ENCODE results near the gene NSD2.

NSD2 gene

GRCh38 chr4:1856943-1857699 is 14.1 kb upstream of the NSD2 start:
- DNase-seq (ENCODE audit: low read depth, low spot score) = no peak
- Histone ChIP-seq H3K4me3 (peak overlapping the region; percentile 92), H3K27ac (peak overlapping the region; percentile 67; the same call in 1 of the 2 replicates), H3K9ac (ENCODE audit: insufficient read length) (peak overlapping the region; percentile 87), H3K36me3 (ENCODE audit: insufficient read depth, low read length) (no peaks in the 10 kb centered on the region; the same call in 1 of the 2 replicates), H3K9me3 (ENCODE audit: low read depth, low read length) (no peaks in the 10 kb centered on the region)
- TF ChIP-seq FOXP2 (optimal IDR thresholded peaks at IDR 0.05; ENCODE audit: control extremely low read depth, extremely low read length, insufficient read depth) (no peak), EZH2 (IDR thresholded peaks at IDR 0.05) (no peak), POLR2AphosphoS5 (IDR thresholded peaks at IDR 0.05; ENCODE audit: borderline replicate concordance, low read depth, low read length) (no peak)

GRCh38 chr4:1857931-1858330 is 13.3 kb upstream of the NSD2 start:
- Histone ChIP-seq H3K4me3 (no peak overlapping the region), H3K27ac (no peak overlapping the region), H3K36me3 (ENCODE audit: insufficient read depth, low read length) (no peaks in the 10 kb centered on the region; the same call in 1 of the 2 replicates), H3K9ac (ENCODE audit: insufficient read length) (no peak overlapping the region), H3K9me3 (ENCODE audit: low read depth, low read length) (no peaks in the 10 kb centered on the region)
- TF ChIP-seq FOXP2 (optimal IDR thresholded peaks at IDR 0.05; ENCODE audit: control extremely low read depth, extremely low read length, insufficient read depth) (no peak), EZH2 (IDR thresholded peaks at IDR 0.05) (no peak), POLR2AphosphoS5 (IDR thresholded peaks at IDR 0.05; ENCODE audit: borderline replicate concordance, low read depth, low read length) (0 out of 2 replicates have a peak, but pooled peaks have one; percentile 3)
- DNase-seq (ENCODE audit: low read depth, low spot score) = no peak

- no peak for DNase-seq (ENCODE audit: low read depth, low spot score)
- Histone ChIP-seq H3K9me3 (ENCODE audit: low read depth, low read length) (no peaks in the 10 kb centered on the region), H3K36me3 (ENCODE audit: insufficient read depth, low read length) (no peaks in the 10 kb centered on the region), H3K27ac (no peak overlapping the region), H3K9ac (ENCODE audit: insufficient read length) (no peak overlapping the region), H3K4me3 (no peak overlapping the region)
- no peak for TF ChIP-seq FOXP2 (optimal IDR thresholded peaks at IDR 0.05; ENCODE audit: control extremely low read depth, extremely low read length, insufficient read depth)
- no peak for TF ChIP-seq EZH2 (IDR thresholded peaks at IDR 0.05)
- TF ChIP-seq POLR2AphosphoS5 (IDR thresholded peaks at IDR 0.05; ENCODE audit: borderline replicate concordance, low read depth, low read length) = no peak
Observed at GRCh38 chr4:1859389-1859753, 11.8 kb upstream of the NSD2 start.

- no peaks in the 10 kb centered on the region for H3K36me3 ChIP-seq (ENCODE audit: insufficient read depth, low read length)
- no peak for TF ChIP-seq EZH2 (IDR thresholded peaks at IDR 0.05)
- TF ChIP-seq POLR2AphosphoS5 (IDR thresholded peaks at IDR 0.05; ENCODE audit: borderline replicate concordance, low read depth, low read length) = no peak
- TF ChIP-seq FOXP2 (optimal IDR thresholded peaks at IDR 0.05; ENCODE audit: control extremely low read depth, extremely low read length, insufficient read depth) = no peak
- DNase-seq (ENCODE audit: low read depth, low spot score) = no peak
- no peaks in the 10 kb centered on the region for H3K9me3 ChIP-seq (ENCODE audit: low read depth, low read length)
- H3K27ac ChIP-seq = no peak overlapping the region
- H3K9ac ChIP-seq (ENCODE audit: insufficient read length) = no peak overlapping the region
- no peak overlapping the region for H3K4me3 ChIP-seq
Observed at GRCh38 chr4:1862055-1862911, 8.9 kb upstream of the NSD2 start.

DNA sequence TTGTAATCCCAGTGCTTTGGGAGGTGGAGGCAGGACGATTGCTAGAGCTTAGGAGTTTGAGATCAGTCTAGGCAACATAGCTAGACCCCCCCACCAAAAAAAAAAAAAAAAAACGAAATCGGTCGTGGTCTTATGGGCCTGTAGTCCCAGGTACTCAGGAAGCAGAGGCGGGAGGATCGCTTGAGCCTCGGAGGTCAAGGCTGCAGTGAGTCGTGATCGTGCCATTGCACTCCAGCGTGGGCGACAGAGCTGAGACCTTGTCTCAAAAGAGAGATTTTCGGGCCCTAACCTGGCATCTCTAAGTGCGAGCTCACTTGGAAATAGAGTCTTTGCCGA is 8.3 kb upstream of the NSD2 start:
- H3K4me3 ChIP-seq = no peak overlapping the region
- no peaks in the 10 kb centered on the region for H3K9me3 ChIP-seq (ENCODE audit: low read depth, low read length)
- TF ChIP-seq POLR2AphosphoS5 (IDR thresholded peaks at IDR 0.05; ENCODE audit: borderline replicate concordance, low read depth, low read length) (no peak), FOXP2 (optimal IDR thresholded peaks at IDR 0.05; ENCODE audit: control extremely low read depth, extremely low read length, insufficient read depth) (no peak), EZH2 (IDR thresholded peaks at IDR 0.05) (no peak)
- H3K9ac ChIP-seq (ENCODE audit: insufficient read length) = no peak overlapping the region
- no peak for DNase-seq (ENCODE audit: low read depth, low spot score)
- no peaks in the 10 kb centered on the region for H3K36me3 ChIP-seq (ENCODE audit: insufficient read depth, low read length)
- H3K27ac ChIP-seq = no peak overlapping the region

DNA sequence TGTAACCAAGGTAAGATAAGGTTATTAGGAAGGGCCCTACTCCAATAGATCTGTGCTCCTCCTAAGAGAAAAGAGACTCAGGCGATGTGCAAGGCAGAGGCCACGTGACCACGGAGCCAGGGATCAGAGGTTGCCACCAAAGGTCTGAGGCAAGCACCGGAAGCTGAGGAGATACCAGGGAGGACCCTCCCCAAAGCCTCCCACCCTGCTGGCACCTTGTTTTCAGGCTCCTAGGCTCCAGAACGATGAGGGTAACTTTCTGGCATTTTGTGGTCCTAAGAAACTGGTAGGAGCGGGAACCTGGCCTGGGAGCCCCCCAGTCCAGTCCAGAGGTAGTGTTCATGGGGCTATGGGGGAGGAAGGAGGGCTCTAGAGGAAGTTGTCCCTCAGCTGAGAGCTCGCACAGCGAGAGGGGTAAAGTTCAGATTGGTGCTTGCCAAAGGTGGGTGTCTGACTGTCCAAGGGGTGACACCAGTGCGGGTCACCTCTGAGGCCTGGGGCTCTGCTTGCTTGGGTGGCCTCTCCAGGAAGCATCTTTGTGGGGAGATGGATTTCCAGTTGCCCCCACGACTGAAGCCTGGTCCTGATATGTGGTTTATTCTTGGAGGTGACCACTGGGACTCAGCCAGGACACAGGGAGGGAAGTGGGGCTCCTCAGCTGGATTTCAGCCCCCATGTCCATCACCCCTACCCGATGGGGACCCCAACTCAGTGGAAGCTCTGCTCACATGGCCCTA is 7.7 kb upstream of the NSD2 start:
- Histone ChIP-seq H3K4me3 (no peak overlapping the region), H3K27ac (no peak overlapping the region), H3K9me3 (ENCODE audit: low read depth, low read length) (no peaks in the 10 kb centered on the region), H3K9ac (ENCODE audit: insufficient read length) (no peak overlapping the region), H3K36me3 (ENCODE audit: insufficient read depth, low read length) (no peaks in the 10 kb centered on the region)
- no peak for TF ChIP-seq EZH2 (IDR thresholded peaks at IDR 0.05)
- no peak for TF ChIP-seq POLR2AphosphoS5 (IDR thresholded peaks at IDR 0.05; ENCODE audit: borderline replicate concordance, low read depth, low read length)
- TF ChIP-seq FOXP2 (optimal IDR thresholded peaks at IDR 0.05; ENCODE audit: control extremely low read depth, extremely low read length, insufficient read depth) = no peak
- no peak for DNase-seq (ENCODE audit: low read depth, low spot score)

DNA sequence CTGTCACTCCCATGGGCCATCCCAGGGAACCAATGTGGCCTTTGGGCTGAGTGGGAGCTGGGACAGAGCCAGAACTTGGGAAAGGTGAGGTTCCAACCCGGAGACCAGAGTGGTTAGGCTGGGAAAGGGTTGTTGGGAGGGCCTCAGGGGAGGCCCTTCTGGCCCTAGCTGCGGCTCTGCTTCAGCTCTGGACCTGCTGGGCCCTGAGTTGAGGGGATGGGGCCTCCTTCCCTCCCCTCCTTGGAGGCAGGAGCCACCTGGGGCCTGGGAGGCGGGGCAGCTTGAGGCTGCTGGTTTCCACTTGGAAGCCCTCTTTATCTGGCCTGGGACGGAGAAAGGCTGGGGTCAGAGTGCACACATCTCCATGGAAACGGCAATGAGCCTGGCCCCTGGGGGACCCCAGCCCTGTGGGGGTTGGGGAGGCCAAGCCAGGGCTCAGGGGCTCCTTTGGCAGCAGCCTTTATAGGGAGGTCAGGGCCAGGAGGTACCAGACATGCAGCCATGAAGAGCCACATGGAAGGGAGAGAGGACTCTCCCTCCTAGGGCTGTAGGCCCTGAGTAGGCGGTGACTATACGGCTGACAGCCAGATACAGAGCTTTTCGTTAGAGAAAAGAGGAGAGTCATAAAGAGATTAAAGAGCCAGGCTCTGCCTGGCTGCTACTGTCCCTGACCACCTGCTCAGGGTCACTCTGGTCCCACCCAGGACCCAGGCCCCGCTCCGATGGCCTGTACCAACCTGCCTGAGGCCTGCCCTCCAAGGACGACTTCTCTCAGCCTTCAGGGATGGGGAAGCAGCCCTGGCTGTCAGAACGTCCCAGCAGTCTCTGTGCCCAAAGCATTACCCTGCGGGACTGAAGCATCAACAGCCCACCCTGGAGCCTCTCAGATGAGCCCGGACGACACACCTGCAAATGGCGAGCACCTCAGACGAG is 6.9 kb upstream of the NSD2 start:
- TF ChIP-seq EZH2 (IDR thresholded peaks at IDR 0.05) = no peak
- no peak for TF ChIP-seq POLR2AphosphoS5 (IDR thresholded peaks at IDR 0.05; ENCODE audit: borderline replicate concordance, low read depth, low read length)
- TF ChIP-seq FOXP2 (optimal IDR thresholded peaks at IDR 0.05; ENCODE audit: control extremely low read depth, extremely low read length, insufficient read depth) = no peak
- Histone ChIP-seq H3K9ac (ENCODE audit: insufficient read length) (no peak overlapping the region), H3K9me3 (ENCODE audit: low read depth, low read length) (no peaks in the 10 kb centered on the region), H3K4me3 (no peak overlapping the region), H3K36me3 (ENCODE audit: insufficient read depth, low read length) (no peaks in the 10 kb centered on the region), H3K27ac (no peak overlapping the region)
- no peak for DNase-seq (ENCODE audit: low read depth, low spot score)
